CD4-positive, alpha-beta T cell (primary cell): ENCODE data around the gene MT2A. TPM values are rescaled to one million over a fixed set of nuclear protein-coding genes. Genes with fewer than 3 reads are reported as not detected.

Experiments
- ATAC-seq: fragments of 200-7000 bp; cut with Tn5 transposase; one replicate; pipeline ENCODE4 v1.10.0; 2022; ENCODE audit warnings: mild to moderate bottlenecking; ENCODE audit not compliant: poor library complexity
- CTCF ChIA-PET: fragments of 350-600 bp; sonication (Branson Sonifier 250); formaldehyde crosslinking; loops from one replicate; lab custom pipeline; 2021; ENCODE audit warnings: antibody characterized with exemption, inconsistent platforms; lab: Charles Lee
- POLR2A ChIA-PET: fragments of 350-600 bp; sonication (Branson Sonifier 250); formaldehyde crosslinking; loops from one replicate; lab custom pipeline; 2021; ENCODE audit warnings: antibody characterized with exemption, inconsistent platforms; lab: Charles Lee
- DNase-seq, 14 experiments: peaks; one replicate each; pipeline ENCODE4 v3.0.0-alpha.2; 2013 to 2020; ENCODE audit warnings: mixed read lengths in 2 of 14
- H3K27ac ChIP-seq, 2 donors: one replicate each; pipeline versions ENCODE4 v1.5.1 to v1.7.0; 2013; ENCODE audit warnings: low read length in 2 of 2, low read depth in 1 of 2, mild to moderate bottlenecking in 1 of 2
- H3K27me3 ChIP-seq, 2 experiments: 1 replicate in 1 of 2; 2 replicates in 1 of 2; pipeline versions ENCODE4 v1.6.1 to v1.7.0; 2013; ENCODE audit warnings: low read length in 2 of 2, control low read depth in 1 of 2, mild to moderate bottlenecking in 1 of 2, moderate library complexity in 1 of 2; ENCODE audit not compliant: insufficient read depth in 2 of 2, control insufficient read depth in 1 of 2
- H3K36me3 ChIP-seq: one replicate; pipeline ENCODE4 v1.6.1; 2013; ENCODE audit warnings: low read length, control low read depth; ENCODE audit not compliant: insufficient read depth
- H3K4me1 ChIP-seq: one replicate; pipeline ENCODE4 v1.6.1; 2013; ENCODE audit warnings: low read length, control low read depth; ENCODE audit not compliant: insufficient read depth
- H3K4me3 ChIP-seq: one replicate; pipeline ENCODE4 v1.5.1; 2013; ENCODE audit warnings: mild to moderate bottlenecking, low read length, moderate library complexity
- H3K9me3 ChIP-seq, 2 experiments: 1 replicate in 1 of 2; 2 replicates in 1 of 2; pipeline versions ENCODE4 v1.6.1 to v1.7.0; 2013; ENCODE audit warnings: low read length in 2 of 2, mild to moderate bottlenecking in 2 of 2, control low read depth in 1 of 2, moderate library complexity in 1 of 2; ENCODE audit not compliant: control insufficient read depth in 1 of 2, insufficient read depth in 1 of 2
- H3K27ac Mint-ChIP-seq: one replicate; pipeline ENCODE4 v1.8.0; 2020; ENCODE audit warnings: mixed read lengths
- H3K27me3 Mint-ChIP-seq: one replicate; pipeline ENCODE4 v1.8.0; 2021; ENCODE audit warnings: mixed read lengths
- H3K36me3 Mint-ChIP-seq: one replicate; pipeline ENCODE4 v1.8.0; 2021; ENCODE audit warnings: low read depth, mixed read lengths
- H3K4me1 Mint-ChIP-seq: one replicate; pipeline ENCODE4 v1.8.0; 2021; ENCODE audit warnings: low read depth, mixed read lengths
- H3K4me3 Mint-ChIP-seq: one replicate; pipeline ENCODE4 v1.8.0; 2020; ENCODE audit warnings: mild to moderate bottlenecking, mixed read lengths
- H3K9me3 Mint-ChIP-seq: one replicate; pipeline ENCODE4 v1.8.0; 2020; ENCODE audit warnings: mixed read lengths
- intact Hi-C, 2 experiments: fragments of 100-400 bp; cut with DNase I in 1 of 2; cut with micrococcal nuclease in 1 of 2; formaldehyde crosslinking; loops; one replicate each; pipeline versions ENCODE4 v1.15.1 to v1.9.0; 2023 to 2025; cut with DNase I, micrococcal nuclease
- total RNA-seq, 174 experiments: library from RNA in 2 of 174; stranded (reverse) in 2 of 174; gene quantifications; one replicate each; pipeline ENCODE4 v1.2.3 and lab custom pipeline; 2021 to 2026
- TF ChIP-seq, protein P1 (sequence below): fragments of 200-600 bp; IDR thresholded peaks from one replicate; pipeline ENCODE4 v1.8.0; 2022; ENCODE audit warnings: antibody characterized with exemption, mild to moderate bottlenecking

MT2A gene
- total RNA-seq, 2 experiments from 2014 or later = 47.1 to 50.8 TPM

DNA sequence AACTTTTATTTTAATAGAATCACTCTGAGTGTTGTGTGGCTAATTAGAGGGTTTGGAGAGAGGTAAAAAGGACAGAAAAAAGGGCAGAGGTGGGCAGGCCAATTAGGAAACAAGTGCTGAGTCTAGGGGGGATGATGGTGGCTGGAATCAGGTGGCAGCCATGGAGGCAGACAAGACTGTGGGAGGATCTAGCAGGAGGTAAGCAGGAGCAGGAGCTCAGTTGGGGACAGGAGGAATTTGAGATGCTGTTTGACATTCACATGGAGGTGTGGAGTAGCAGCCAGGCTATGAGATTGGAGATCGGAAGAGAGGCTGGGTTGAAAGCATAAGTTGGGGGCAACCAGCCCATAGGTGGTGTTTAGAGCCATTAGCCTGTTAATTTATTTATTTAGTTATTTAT, 47.3 kb upstream of the MT2A start:
- no peaks in the 10 kb centered on the region for H3K9me3 ChIP-seq
- peaks cover 13% of the 10 kb centered on the region for H3K27me3 Mint-ChIP-seq
- no peaks in the 10 kb centered on the region for H3K36me3 ChIP-seq
- H3K4me3 ChIP-seq = no peak overlapping the region
- H3K27ac ChIP-seq = no peak overlapping the region
- peaks cover 0 to 6% of the 10 kb centered on the region in 2 experiments for H3K27me3 ChIP-seq
- H3K9me3 Mint-ChIP-seq = no peaks in the 10 kb centered on the region
- POLR2A ChIA-PET = no interaction called here
- CTCF ChIA-PET = no interaction called here
- intact Hi-C loops = no loop called here
- no peaks in the 10 kb centered on the region for H3K36me3 Mint-ChIP-seq
- no peak for ATAC-seq
- H3K27ac Mint-ChIP-seq = no peak overlapping the region
- H3K4me1 ChIP-seq = no peaks in the 10 kb centered on the region
- no peak overlapping the region for H3K4me3 Mint-ChIP-seq
- DNase-seq = no peak
- H3K4me1 Mint-ChIP-seq = no peaks in the 10 kb centered on the region
- TF ChIP-seq, protein P1, sequence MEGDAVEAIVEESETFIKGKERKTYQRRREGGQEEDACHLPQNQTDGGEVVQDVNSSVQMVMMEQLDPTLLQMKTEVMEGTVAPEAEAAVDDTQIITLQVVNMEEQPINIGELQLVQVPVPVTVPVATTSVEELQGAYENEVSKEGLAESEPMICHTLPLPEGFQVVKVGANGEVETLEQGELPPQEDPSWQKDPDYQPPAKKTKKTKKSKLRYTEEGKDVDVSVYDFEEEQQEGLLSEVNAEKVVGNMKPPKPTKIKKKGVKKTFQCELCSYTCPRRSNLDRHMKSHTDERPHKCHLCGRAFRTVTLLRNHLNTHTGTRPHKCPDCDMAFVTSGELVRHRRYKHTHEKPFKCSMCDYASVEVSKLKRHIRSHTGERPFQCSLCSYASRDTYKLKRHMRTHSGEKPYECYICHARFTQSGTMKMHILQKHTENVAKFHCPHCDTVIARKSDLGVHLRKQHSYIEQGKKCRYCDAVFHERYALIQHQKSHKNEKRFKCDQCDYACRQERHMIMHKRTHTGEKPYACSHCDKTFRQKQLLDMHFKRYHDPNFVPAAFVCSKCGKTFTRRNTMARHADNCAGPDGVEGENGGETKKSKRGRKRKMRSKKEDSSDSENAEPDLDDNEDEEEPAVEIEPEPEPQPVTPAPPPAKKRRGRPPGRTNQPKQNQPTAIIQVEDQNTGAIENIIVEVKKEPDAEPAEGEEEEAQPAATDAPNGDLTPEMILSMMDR = no peak

DNA sequence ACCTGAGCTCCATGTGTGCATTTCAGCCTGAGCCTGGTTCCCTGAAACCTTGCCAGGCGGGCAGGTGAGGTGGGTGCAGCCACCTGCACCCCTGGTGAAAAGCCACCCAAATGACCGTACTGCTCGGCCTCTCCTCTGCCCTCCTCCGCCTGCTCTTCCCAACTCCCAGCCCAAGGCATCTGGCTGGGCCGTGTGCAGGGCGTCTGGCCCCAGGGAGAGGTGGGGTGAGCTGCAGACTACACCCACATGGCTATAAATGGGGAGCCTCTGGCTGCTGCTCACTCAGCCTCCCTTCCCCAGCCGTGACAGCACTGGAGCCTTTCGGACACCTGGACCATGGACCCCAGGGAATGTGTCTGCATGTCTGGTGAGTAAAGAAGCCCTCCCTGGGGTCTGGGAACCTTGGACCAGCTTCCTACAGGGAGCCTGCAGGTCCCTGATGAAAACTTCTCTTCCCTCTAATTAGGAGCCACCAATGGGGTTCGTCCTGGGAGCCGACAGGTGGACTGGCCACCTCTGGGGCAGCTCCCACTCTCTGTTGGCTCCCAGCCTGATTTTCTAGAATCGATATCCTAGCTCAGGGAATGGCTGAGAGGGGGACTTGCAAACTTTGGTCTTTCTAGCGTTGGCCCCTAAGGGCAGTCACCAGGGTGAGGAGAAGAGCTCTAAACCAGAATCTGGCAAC, 43.4 kb upstream of the MT2A start, which contains the start of gene MT4:
TSS of gene MT4 (plus strand) at position 281 of the 685 bp plus-strand sequence. CDS start at position 337, 56 bp downstream.
- no peaks in the 10 kb centered on the region for H3K4me1 Mint-ChIP-seq
- intact Hi-C loops = no loop called here
- H3K9me3 ChIP-seq = no peaks in the 10 kb centered on the region
- H3K27ac Mint-ChIP-seq = no peak within 1 kb of the TSS
- H3K36me3 Mint-ChIP-seq = no peaks in the 10 kb centered on the region
- H3K4me3 Mint-ChIP-seq = no peak within 1 kb of the TSS
- H3K27me3 ChIP-seq = peaks cover 0 to 3% of the 10 kb centered on the region in 2 experiments
- H3K4me1 ChIP-seq = no peaks in the 10 kb centered on the region
- H3K9me3 Mint-ChIP-seq = no peaks in the 10 kb centered on the region
- no peak within 1 kb of the TSS for H3K4me3 ChIP-seq
- ATAC-seq (no peak), DNase-seq (no peak)
- no peaks in the 10 kb centered on the region for H3K36me3 ChIP-seq
- TF ChIP-seq, protein P1 = no peak
- H3K27ac ChIP-seq = no peak within 1 kb of the TSS
- CTCF ChIA-PET = no interaction called here
- H3K27me3 Mint-ChIP-seq = peaks cover 4% of the 10 kb centered on the region
- POLR2A ChIA-PET = no interaction called here

DNA sequence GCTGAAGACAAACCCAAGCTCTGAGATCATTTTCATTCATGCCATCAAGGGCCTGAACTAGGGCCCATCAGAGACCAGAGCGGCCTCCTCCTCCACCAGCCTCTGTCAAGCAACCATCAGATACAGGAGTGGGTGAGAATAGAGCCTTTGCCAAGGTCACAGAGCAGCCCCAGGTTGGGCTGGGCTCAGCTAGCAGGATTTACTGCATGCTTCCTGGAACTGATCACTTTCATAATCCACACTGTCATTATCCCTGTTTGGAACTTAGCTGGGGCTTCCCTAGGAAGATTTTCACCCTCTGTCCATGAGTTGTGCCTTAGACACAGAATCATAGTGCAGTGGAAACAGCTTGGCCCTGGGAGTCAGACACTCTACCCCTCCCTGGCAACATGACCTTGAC, 38.4 kb upstream of the MT2A start:
- H3K27me3 ChIP-seq = peaks cover 0 to 1% of the 10 kb centered on the region in 2 experiments
- Mint-ChIP-seq H3K36me3 (no peaks in the 10 kb centered on the region), H3K9me3 (no peaks in the 10 kb centered on the region), H3K4me3 (no peak overlapping the region), H3K4me1 (no peaks in the 10 kb centered on the region), H3K27ac (no peak overlapping the region), H3K27me3 (no peaks in the 10 kb centered on the region)
- no peak overlapping the region for H3K27ac ChIP-seq
- TF ChIP-seq, protein P1 = no peak
- H3K36me3 ChIP-seq = no peaks in the 10 kb centered on the region
- CTCF ChIA-PET = no interaction called here
- peaks cover 0 to 6% of the 10 kb centered on the region in 2 experiments for H3K9me3 ChIP-seq
- H3K4me3 ChIP-seq = no peak overlapping the region
- no peaks in the 10 kb centered on the region for H3K4me1 ChIP-seq
- ATAC-seq (no peak), DNase-seq (no peak)
- intact Hi-C loops = loop anchor here in 1 of 2 experiments (10.0 kb wide), 1 partner anchor 625 kb away; no protein-coding TSS in a partner anchor
- POLR2A ChIA-PET = no interaction called here
